Measurements from ENCODE around the gene GPR35. TPM values are rescaled to one million over a fixed set of nuclear protein-coding genes. Genes with fewer than 3 reads are reported as not detected.

GPR35 gene
- total RNA-seq, 1 experiment from 2014 or later = 21.3 TPM

DNA sequence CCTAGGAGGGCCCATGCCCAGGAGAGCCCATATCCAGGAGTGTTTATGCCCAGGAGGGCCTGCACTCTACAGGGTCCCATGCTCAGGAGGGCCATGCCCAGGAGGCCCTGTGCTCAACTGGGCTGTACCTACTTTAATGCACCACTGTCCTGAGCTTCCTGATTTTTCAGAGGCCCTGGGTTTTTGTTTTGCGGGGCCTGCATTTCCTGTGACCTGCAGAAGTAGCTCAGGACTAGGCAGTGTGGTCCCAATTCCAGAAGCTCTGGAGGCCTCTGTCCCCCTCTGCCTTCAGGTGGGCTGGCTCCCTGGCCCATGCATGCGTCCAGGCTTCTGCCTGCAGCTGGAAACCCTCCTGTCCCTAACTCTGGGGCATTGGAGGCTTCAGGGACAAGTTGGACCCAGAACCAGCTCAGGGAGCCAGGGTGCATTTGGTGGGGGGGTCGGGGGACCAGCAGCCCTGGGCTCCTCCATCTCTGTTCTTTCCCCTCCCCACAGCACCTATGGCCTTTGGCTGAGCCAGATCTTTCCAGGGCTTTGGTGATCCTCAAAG, 10.8 kb downstream of the GPR35 start:
- Mint-ChIP-seq H3K27me3 (ENCODE audit: insufficient read depth, unreplicated experiment) (peaks cover 3% of the 10 kb centered on the region), H3K4me3 (ENCODE audit: unreplicated experiment) (no peak overlapping the region), H3K9me3 (ENCODE audit: unreplicated experiment) (peaks cover 16% of the 10 kb centered on the region), H3K4me1 (ENCODE audit: low read depth, unreplicated experiment) (no peaks in the 10 kb centered on the region), H3K27ac (ENCODE audit: unreplicated experiment) (no peak overlapping the region), H3K36me3 (ENCODE audit: insufficient read depth, unreplicated experiment) (peaks cover 6% of the 10 kb centered on the region)
- TF ChIP-seq CTCF (IDR thresholded peaks at IDR 0.05; ENCODE audit: insufficient read depth in 1 of 2, low read depth in 1 of 2, low read length in 1 of 2, severe bottlenecking in 1 of 2, unreplicated experiment in 1 of 2) = no peak
- CTCF ChIA-PET = no interaction called here
- Histone ChIP-seq H3K36me3 (ENCODE audit: control insufficient read depth, insufficient read depth, low read length) (no peaks in the 10 kb centered on the region), H3K9me3 (0 out of 2 replicates have a peak, but pooled peaks cover 3% of the 10 kb centered on the region), H3K4me1 (no peaks in the 10 kb centered on the region), H3K27me3 (replicated peaks; ENCODE audit: control insufficient read depth, insufficient read depth, low read length) (no peaks in the 10 kb centered on the region), H3K4me3 (ENCODE audit: low read depth, low read length) (no peak overlapping the region)
- no peak for DNase-seq
- POLR2A ChIA-PET = no interaction called here
- no TSS peak for BruUV-seq (replicated peaks)
- intact Hi-C loops (cut with micrococcal nuclease; ENCODE audit: unreplicated experiment) = no loop called here

DNA sequence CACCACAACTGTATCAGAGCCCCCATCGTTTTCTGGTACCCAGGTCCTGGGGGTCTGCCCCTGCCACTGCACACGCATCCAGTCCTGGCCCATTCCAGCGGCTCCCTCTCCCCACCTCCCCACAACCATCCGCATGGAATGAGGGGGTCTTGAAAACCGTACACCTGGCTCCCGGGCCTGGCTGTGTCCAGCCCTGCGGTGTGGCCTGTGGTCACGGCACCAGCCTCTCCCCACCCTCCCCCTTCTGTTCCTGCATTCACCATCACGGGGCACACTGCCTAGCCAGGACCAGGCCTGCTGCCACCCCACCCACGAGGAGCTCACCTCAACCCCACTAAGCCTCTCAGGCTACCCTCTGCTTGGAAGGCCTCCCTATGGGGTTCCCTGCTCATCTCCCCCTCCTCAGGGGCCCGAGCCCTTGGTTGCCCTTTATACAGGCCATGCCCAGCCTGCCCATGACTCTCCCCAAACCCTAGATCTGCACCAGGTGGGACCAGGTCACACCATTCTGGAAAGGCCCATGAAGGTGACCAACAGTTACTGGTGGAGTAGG, 11.4 kb downstream of the GPR35 start:
- intact Hi-C loops (cut with micrococcal nuclease; ENCODE audit: unreplicated experiment) = no loop called here
- peaks cover 4% of the 10 kb centered on the region for H3K36me3 Mint-ChIP-seq (ENCODE audit: insufficient read depth, unreplicated experiment)
- peaks cover 16% of the 10 kb centered on the region for H3K9me3 Mint-ChIP-seq (ENCODE audit: unreplicated experiment)
- Histone ChIP-seq H3K9me3 (0 out of 2 replicates have a peak, but pooled peaks cover 3% of the 10 kb centered on the region), H3K4me3 (ENCODE audit: low read depth, low read length) (no peak overlapping the region), H3K36me3 (ENCODE audit: control insufficient read depth, insufficient read depth, low read length) (no peaks in the 10 kb centered on the region), H3K27me3 (replicated peaks; ENCODE audit: control insufficient read depth, insufficient read depth, low read length) (no peaks in the 10 kb centered on the region), H3K4me1 (no peaks in the 10 kb centered on the region)
- ChIA-PET POLR2A (no interaction called here), CTCF (no interaction called here)
- H3K4me1 Mint-ChIP-seq (ENCODE audit: low read depth, unreplicated experiment) = no peaks in the 10 kb centered on the region
- no peak overlapping the region for H3K4me3 Mint-ChIP-seq (ENCODE audit: unreplicated experiment)
- H3K27me3 Mint-ChIP-seq (ENCODE audit: insufficient read depth, unreplicated experiment) = peaks cover 3% of the 10 kb centered on the region
- no TSS peak for BruUV-seq (replicated peaks)
- DNase-seq = no peak
- no peak for TF ChIP-seq CTCF (IDR thresholded peaks at IDR 0.05; ENCODE audit: insufficient read depth in 1 of 2, low read depth in 1 of 2, low read length in 1 of 2, severe bottlenecking in 1 of 2, unreplicated experiment in 1 of 2)
- H3K27ac Mint-ChIP-seq (ENCODE audit: unreplicated experiment) = no peak overlapping the region

DNA sequence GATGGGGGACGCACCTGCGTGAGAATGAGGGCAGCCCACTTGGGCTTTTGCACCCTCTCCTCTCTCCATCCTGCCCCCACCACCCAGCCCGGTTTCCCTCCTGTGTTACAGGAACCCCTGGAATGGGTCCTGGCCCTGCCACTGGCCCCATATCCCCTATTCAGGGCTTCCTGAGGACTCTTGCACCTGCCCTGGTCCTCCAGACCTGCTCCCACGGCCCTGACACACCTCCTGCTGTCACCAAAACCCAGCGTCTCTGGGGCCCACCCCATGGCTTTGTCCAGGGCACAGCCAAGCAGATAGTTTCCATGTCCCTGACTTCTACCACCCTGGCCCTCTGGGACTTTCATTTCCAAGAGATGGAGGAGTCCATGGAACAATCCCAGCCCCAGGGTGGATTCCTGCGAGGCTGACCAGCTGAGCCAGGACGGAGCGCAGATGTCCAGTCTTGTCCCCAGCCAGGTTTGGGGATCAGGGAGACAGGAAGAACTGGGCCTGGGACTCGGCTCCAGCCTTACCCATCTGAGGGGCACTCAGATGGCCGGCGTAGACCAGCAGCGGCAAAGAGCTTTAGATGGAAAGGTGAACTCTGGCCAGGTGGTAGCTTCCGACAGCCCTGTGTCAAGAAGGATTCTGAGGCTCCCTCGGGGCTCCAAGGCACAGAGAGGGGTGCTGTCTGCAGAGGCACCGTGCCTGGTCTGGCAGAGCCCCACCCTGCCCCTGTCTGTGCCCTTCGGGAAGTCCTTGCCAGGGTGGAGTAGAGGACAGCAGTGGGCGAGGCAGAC, 12.0 kb downstream of the GPR35 start:
- intact Hi-C loops (cut with micrococcal nuclease; ENCODE audit: unreplicated experiment) = no loop called here
- no peaks in the 10 kb centered on the region for H3K4me1 Mint-ChIP-seq (ENCODE audit: low read depth, unreplicated experiment)
- H3K27ac Mint-ChIP-seq (ENCODE audit: unreplicated experiment) = no peak overlapping the region
- TF ChIP-seq CTCF (IDR thresholded peaks at IDR 0.05; ENCODE audit: insufficient read depth in 1 of 2, low read depth in 1 of 2, low read length in 1 of 2, severe bottlenecking in 1 of 2, unreplicated experiment in 1 of 2) = no peak
- H3K4me1 ChIP-seq = no peaks in the 10 kb centered on the region
- no peaks in the 10 kb centered on the region for H3K36me3 ChIP-seq (ENCODE audit: control insufficient read depth, insufficient read depth, low read length)
- BruUV-seq (replicated peaks) = no TSS peak
- peaks cover 16% of the 10 kb centered on the region for H3K9me3 Mint-ChIP-seq (ENCODE audit: unreplicated experiment)
- peaks cover 3% of the 10 kb centered on the region for H3K27me3 Mint-ChIP-seq (ENCODE audit: insufficient read depth, unreplicated experiment)
- H3K36me3 Mint-ChIP-seq (ENCODE audit: insufficient read depth, unreplicated experiment) = no peaks in the 10 kb centered on the region
- POLR2A ChIA-PET = no interaction called here
- H3K4me3 Mint-ChIP-seq (ENCODE audit: unreplicated experiment) = no peak overlapping the region
- no peak overlapping the region for H3K4me3 ChIP-seq (ENCODE audit: low read depth, low read length)
- CTCF ChIA-PET = interaction anchor here (0.6 kb wide), 1 partner anchor 10 kb away, joined by 4 read pairs; no protein-coding TSS in a partner anchor
- 0 out of 2 replicates have a peak, but pooled peaks cover 3% of the 10 kb centered on the region for H3K9me3 ChIP-seq
- H3K27me3 ChIP-seq (replicated peaks; ENCODE audit: control insufficient read depth, insufficient read depth, low read length) = no peaks in the 10 kb centered on the region
- DNase-seq = no peak

All from Caco-2 (cell line).